KG1 (cell line): ENCODE measurements around the gene RELB.
A peak's percentile ranks its signal among the peaks of the same experiment; 100 is the strongest.

ENCODE experiments used
- DNase-seq: peaks from one replicate; lab custom pipeline; 2025; lab: John Stamatoyannopoulos, UW

RELB gene

GRCh38 chr19:45023048-45023447 is 21.8 kb downstream of the RELB start:
- DNase-seq: no peak

GRCh38 chr19:45025264-45025663 is 24.0 kb downstream of the RELB start:
- DNase-seq: no peak

GRCh38 chr19:45027371-45027770 is 26.1 kb downstream of the RELB start:
- no peak for DNase-seq

- DNase-seq: no peak
Observed at GRCh38 chr19:45030825-45031224, 29.6 kb downstream of the RELB start.

- no peak for DNase-seq
Observed at GRCh38 chr19:45032421-45032820, 31.2 kb downstream of the RELB start.

- DNase-seq: no peak
Observed at GRCh38 chr19:45035755-45036154, 34.5 kb downstream of the RELB start.

- DNase-seq: no peak
Observed at GRCh38 chr19:45037393-45038169, 36.3 kb downstream of the RELB start.

- peak; percentile 87 for DNase-seq
Observed at GRCh38 chr19:45038931-45039893, 37.9 kb downstream of the RELB start, which contains the start of gene CLASRP. CLASRP (plus strand) TSS chr19:45039045; CDS start chr19:45040213, 1,168 bp downstream.

- no peak for DNase-seq
Observed at GRCh38 chr19:45040059-45040771, 39.0 kb downstream of the RELB start.

- no peak for DNase-seq
Observed at GRCh38 chr19:45041125-45041524, 39.9 kb downstream of the RELB start.

- no peak for DNase-seq
Observed at GRCh38 chr19:45045671-45046353, 44.5 kb downstream of the RELB start.

- DNase-seq: no peak
Observed at GRCh38 chr19:45046355-45046754, 45.1 kb downstream of the RELB start.

GRCh38 chr19:45047188-45047797 is 46.0 kb downstream of the RELB start:
- peak; percentile 8 for DNase-seq

GRCh38 chr19:45049073-45049736 is 47.9 kb downstream of the RELB start:
- DNase-seq: no peak

- no peak for DNase-seq
Observed at GRCh38 chr19:45050036-45050435, 48.8 kb downstream of the RELB start.

GRCh38 chr19:45051929-45052579 is 50.8 kb downstream of the RELB start:
- no peak for DNase-seq

GRCh38 chr19:45056831-45057230 is 55.6 kb downstream of the RELB start:
- no peak for DNase-seq

GRCh38 chr19:45057444-45057843 is 56.2 kb downstream of the RELB start:
- no peak for DNase-seq

- no peak for DNase-seq
Observed at GRCh38 chr19:45058622-45059159, 57.4 kb downstream of the RELB start.
